OCI-M1 (cell line): ENCODE measurements around the gene HOXA5.
A peak's percentile ranks its signal among the peaks of the same experiment; 100 is the strongest.

Experiments used
- DNase-seq: peaks from one replicate; lab custom pipeline; 2025; lab: John Stamatoyannopoulos, UW

The HOXA5 gene

GRCh38 chr7:27182285-27182841, 38.9 kb upstream of the HOXA5 start:
- no peak for DNase-seq

- no peak for DNase-seq
Observed at GRCh38 chr7:27181795-27182275, 38.4 kb upstream of the HOXA5 start.

DNA sequence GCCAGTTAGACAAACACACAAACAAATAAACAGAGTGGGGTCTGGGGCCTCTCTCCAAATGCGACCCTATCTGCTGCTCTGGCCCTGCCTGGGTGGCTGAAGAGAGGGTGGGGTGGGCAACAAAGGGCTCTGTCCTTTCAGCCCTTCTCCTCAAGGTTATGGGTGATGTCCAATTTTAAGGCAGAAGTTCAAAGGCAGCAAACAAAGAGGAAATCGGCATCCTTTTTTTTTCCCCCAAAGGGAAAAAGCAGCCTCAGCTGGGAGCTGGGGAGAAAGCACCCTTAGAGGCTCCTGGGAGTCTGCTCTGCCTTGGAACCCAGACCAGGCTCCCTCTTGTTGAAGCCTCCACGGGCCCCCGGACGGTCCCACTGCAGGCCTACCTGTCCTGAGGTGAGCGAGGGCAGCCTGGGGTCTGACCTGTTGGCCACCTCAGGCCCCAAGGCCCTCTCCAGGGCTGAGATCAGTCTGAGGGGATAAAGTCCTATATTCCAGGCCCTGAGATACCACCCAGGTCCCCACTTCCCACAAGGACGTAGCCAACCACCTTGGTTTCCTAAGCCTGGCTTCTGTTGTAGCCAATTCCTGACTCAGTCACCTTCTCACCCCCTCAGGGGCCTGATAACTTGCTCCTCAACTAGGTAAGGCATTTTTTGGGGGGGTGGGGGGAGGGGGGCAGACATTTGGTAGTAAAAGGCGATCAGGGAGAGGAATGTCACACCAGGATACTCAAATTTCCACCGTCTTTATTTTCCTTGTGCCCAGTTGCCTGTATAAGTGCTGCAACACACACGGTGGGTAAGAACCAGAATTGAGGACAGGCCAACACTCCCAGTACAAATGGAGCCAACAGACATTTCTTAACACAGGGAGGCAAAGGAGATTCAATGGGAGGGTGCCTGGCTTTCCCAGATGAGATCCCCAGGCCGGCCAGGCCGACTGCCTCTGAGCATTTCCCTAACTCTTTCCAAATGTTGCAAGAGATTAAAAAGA, 37.2 kb upstream of the HOXA5 start:
- no peak for DNase-seq

DNA sequence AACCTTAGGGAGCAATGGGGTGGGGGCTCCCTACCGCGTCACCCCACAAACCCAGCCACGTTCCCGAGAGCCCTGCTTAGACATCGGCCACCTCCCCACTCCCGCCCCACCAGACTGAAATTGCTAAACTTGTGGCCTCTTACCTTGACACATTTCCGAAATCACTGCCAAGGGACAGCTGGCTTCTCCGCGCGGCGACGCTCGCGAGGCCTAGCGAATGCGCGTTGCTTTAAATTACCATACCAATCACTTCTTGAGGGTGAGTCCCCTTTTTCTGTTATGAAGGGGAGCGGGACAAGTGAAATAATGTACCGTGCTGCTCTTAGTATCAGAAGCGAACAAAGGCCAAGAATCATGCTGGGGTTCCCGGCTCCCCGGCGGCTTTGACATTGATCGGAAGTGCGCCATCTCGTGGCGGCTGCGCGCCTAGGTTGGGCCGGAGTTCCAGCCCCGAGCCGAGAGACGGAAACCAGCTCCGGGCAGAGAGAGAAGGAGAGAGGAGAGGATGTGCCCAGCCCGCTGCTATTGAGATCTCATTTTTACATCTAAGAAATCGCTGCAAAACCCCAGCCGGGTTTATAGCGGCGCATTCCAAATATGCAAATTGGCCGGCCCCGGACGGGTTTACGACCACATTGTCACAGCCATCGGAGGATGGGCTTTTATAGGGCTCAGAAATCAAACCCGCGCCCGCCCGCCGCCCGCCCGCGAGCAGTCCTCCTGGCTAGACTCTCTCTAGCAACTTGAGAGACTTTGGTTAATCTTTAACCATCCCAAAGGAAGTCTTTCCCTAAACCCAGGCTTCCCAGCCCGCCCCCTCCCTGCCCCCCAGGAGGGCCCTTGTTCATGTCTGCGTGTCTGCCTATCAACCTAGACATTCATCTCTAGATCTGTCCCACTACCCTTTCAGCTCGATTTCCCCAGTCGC, 36.3 kb upstream of the HOXA5 start:
- peak; percentile 52 for DNase-seq

GRCh38 chr7:27179030-27179429, 35.5 kb upstream of the HOXA5 start:
- DNase-seq, result no peak

DNA sequence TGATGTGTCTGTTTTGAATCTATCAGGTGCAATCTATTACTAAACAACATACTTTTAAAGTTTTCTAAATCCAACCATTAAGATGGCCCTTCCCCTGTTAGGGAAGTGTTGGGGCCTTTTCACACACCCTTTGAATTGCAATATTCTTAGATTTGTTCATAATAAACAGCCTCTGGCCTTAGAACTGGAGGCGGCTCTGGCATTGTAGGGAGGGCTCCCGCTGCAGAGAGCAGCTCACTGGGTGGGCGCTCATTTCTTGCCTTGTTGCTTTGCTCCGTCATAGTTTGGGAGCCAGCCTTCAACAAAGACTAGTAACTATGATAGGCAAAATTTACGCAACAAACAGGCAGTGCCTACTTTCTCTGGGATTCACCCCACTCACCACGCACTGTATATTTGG, 34.9 kb upstream of the HOXA5 start:
- no peak for DNase-seq

DNA sequence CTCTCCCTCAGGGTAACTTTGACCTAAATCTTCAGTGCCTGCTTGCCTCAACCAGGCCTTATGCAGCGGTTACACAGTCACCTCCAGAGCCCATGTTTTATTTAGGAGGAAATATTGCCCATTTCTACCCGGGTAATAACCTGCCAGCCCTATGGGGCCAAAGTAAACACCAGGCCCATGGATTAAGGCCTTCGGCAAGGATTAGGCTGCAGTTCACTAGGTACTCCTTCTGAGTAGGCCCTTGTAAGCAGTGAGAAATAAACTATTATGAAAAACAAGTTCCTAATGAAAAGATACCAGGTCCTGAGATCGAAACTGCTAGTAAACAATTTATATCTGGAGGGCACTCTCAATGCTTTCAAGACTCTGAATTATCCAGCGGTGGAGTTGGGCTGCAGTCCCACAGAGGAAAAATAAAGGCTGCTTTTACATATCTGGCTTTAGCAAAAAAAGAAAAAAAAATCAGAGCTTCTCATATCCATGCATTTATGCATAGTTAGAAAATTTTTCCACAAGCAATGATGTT, 34.4 kb upstream of the HOXA5 start:
- no peak for DNase-seq

DNA sequence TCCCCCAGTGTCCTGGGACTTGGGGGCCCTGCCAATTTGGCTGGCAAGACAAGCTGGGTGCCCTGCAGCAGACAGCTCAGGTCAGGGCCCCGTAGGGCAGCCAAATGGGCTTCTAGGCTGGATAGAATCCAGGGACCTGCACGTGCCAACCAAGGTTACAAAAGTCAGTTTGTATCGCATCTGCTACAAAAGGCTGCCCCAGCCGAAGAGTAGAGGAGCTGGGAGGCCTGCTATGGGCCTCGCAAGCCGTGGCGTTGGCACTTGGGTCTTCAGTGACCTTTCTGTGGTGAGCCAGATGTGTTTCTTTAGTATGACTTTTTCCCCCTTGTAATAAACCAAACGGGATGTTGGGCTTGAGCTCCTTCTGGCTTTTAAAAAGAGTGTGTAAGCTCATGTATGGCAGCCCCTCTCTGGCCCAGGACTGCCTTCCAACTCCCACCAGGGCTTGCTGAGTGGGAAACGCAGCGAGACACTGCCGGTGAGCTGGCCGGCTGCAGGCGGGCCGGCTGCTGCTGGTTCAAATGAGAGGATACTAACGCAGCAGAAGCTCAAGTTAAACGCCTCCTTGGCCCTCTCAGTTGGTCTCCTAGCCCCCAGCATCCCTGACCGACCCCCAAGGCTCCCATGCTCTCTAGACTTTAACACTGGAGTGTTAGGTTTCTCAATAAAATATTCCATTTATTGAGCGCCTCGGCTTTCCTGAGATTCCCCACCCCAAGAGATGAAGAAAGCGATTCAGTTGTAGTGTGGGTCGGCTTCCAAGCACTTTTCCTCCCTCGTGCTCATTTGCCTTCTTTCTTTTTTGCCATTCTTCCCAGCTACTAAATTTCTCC, 33.7 kb upstream of the HOXA5 start:
- no peak for DNase-seq

GRCh38 chr7:27176524-27176845, 33.0 kb upstream of the HOXA5 start:
- no peak for DNase-seq

DNA sequence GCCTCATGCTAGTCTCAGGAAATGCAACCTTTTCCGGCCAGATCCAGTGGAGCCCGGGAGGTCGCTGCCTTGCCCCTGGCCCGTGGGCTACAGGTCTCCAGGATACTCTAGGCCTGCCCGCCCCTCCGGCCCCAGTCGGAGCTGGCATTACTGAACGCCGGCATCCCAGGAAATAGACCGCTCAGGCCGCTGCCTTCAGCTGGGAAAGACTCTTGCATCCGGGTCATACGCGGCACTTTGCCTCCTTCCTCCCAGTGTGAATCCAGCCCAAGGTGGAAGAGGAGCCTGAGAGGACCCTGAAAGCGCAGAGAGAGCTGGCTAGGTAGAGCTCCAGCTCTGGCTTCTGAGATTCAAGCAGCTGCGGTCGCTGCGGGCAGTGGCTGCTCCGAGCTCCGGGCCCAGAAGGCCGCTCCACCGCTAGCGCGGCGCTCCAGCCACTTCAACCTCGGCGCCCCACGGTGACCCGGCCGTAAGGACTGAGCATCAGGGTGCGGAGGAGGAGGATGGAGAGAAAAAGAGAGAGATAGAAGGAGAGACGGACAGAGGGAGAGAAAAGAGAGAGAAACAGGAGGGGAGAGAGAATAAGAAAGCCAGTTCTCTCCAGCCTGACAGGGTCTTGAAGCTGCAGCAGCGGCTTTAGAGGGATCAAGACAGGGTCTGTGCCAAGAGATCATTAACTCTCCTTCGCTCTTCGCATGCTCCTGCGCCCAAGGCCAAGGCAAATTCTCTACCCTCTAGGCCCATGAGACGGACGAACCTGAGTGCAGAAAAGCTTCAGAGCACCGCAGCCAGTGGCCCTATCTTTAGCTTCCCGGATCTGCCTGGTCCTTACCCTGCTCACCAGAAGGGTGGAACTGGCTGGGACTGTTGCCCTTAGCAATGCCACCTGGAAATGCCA, 32.4 kb upstream of the HOXA5 start:
- DNase-seq, result no peak

DNA sequence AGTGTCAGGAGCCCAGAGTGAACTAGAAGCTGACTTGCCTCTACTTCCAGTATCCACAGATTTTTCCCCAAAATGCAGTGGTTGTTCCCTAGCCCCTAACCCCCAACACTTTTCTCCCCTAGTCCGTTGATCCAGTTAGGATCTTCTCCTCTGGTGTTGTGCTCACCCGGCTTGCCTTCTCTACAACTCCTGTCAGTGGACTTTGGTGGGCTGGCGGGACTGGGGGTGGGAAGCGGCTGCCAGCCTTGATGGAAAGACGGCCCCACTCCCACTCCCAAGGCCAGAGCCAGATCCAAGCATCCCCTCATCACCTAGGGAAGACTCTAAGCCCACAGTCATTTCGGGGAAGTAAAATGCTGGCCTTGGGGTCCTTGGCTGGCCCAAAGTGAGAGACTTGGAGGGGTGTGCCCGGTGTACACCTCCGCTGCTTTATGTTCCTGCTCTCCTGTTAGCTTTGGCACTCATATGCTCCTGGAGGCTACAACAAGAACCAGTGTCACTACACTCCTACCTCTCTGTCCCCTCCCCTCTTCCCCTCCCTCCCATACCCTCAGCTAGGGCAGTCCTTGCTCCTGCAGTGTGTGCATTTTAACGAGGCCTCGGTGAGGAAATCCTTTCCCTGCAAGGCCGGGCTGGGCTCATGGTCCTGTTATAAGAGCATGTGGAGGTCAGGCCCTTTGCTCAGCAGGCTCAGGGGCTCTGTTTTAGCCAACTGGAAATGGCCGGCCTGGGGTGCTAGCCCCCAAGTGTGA, 31.6 kb upstream of the HOXA5 start:
- no peak for DNase-seq

GRCh38 chr7:27173956-27174873, 30.7 kb upstream of the HOXA5 start, which contains the start of gene HOXA10:
Gene HOXA10 (minus strand): TSS chr7:27174320. CDS start chr7:27174306, 14 bp downstream.
- no peak for DNase-seq

DNA sequence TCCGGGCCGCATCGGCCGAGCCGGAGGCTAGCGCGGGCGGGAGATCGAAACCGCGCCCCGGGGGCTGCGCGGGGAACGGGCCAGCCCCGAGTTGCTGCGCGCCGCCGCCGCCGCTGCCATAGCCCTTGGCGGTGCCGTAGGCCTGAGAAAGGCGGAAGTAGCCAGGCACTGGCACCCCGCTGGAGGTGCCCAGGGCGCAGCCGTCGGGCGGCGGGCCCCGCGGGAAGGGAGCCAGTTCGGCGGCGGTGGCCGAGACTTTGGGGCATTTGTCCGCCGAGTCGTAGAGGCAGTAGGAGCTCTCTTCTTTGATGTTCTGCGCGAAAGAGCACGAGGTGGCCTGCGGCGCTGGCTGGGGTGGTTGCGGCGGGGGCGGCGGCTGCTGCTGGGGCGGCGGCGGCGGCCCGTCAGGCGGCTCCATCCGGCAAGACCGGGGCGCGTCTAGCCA, 30.1 kb upstream of the HOXA5 start:
- DNase-seq, result no peak

- DNase-seq, result no peak
Observed at GRCh38 chr7:27172823-27173510, 29.5 kb upstream of the HOXA5 start.

GRCh38 chr7:27172315-27172774, 28.9 kb upstream of the HOXA5 start:
- DNase-seq, result no peak

GRCh38 chr7:27171637-27172314, 28.3 kb upstream of the HOXA5 start:
- no peak for DNase-seq

GRCh38 chr7:27171325-27171636, 27.8 kb upstream of the HOXA5 start:
- DNase-seq, result no peak
